Pancreas (tissue), 10 donors: ENCODE data around the gene COX7A1. TPM values are rescaled to one million over a fixed set of nuclear protein-coding genes. Genes with fewer than 3 reads are reported as not detected.
"Not testable (repeated sequence)": the region's sequence is repeated elsewhere in the genome, so short reads cannot be mapped to it uniquely, and the experiment has no call there.

ENCODE experiments used
- ATAC-seq, 4 donors: fragments of 200-7000 bp; cut with Tn5 transposase; one replicate each; pipeline versions ENCODE4 v1.8.0 to v1.9.1; 2020; ENCODE audit warnings: mild to moderate bottlenecking in 4 of 4, moderate library complexity in 4 of 4
- DNase-seq, 6 donors: peaks; one replicate each; pipeline ENCODE4 v3.0.0-alpha.2; 2020
- FAIRE-seq: peaks from 2 replicates; lab custom pipeline; 2012; peaks lifted over from hg19 to GRCh38; lab: Jason Lieb, UNC
- H3K27ac ChIP-seq, 4 donors: fragments of 200-600 bp; sonication (generic); 1 replicate in 3 of 4; 2 replicates in 1 of 4; pipeline versions ENCODE4 v1.5.0 to v1.8.0; 2020
- H3K27me3 ChIP-seq, 4 donors: fragments of 200-600 bp; one replicate each; pipeline ENCODE4 v1.8.0; 2021
- H3K36me3 ChIP-seq, 3 donors: fragments of 200-600 bp; sonication (generic) in 1 of 3; one replicate each; pipeline versions ENCODE4 v1.5.0 to v1.8.0; 2020 to 2021
- H3K4me1 ChIP-seq, 3 donors: fragments of 200-600 bp; one replicate each; pipeline ENCODE4 v1.8.0; 2021
- H3K4me3 ChIP-seq, 4 donors: fragments of 200-600 bp; sonication (generic) in 2 of 4; one replicate each; pipeline versions ENCODE4 v1.5.0 to v1.8.0; 2020 to 2021
- H3K9me3 ChIP-seq, 4 donors: fragments of 200-600 bp; one replicate each; pipeline ENCODE4 v1.8.0; 2021
- WGBS, 2 donors: extraction: QIAGEN DNeasy Blood & Tissue Kit; methylation state at CpG; one replicate each; pipeline ENCODE4 v1.1.7; 2013; 5-methylcytosine and 5-hydroxymethylcytosine counted together
- intact Hi-C, 3 donors: fragments of 100-400 bp; cut with DNase I; formaldehyde crosslinking; loops; one replicate each; pipeline versions ENCODE4 v1.11.1 to v1.14.2; 2022
- polyA plus RNA-seq, 2 donors: library from polyadenylated mRNA; stranded (reverse); fragments of 200-250 nt; gene quantifications; one replicate each; pipeline ENCODE4 v1.2.3, GENCODE V29; 2013
- total RNA-seq, 6 donors: library from RNA; stranded (reverse); fragmentation: NEBNext Ultra II Directional in 4 of 6; extraction: Animal tissue kit (Norgen Biotek cat#: 25700) in 4 of 6; gene quantifications; one replicate each; pipeline versions ENCODE4 v1.2.1 to v1.2.4, GENCODE V29; 2021 to 2023
- TF ChIP-seq, protein P1 (sequence below), 4 donors: fragments of 200-600 bp; sonication (generic) in 3 of 4; IDR thresholded peaks; one replicate each; pipeline versions ENCODE4 v1.5.0 to v1.8.0; 2021; ENCODE audit warnings: antibody characterized with exemption in 4 of 4
- donor health status: healthy with polysubstance abuse.
- donor health status: DM: no; HTN: no; CAD: no; lungs with moderate emphysema.
- donor health status: DM: no; HTN: no; CAD: no.
- donor health status: control.
- donor health status: control.
- donor health status: Bipolar disorder and iron deficiency.
- donor health status: DM: yes; HTN: yes; CAD: no.
- donor health status: DM: no; HTN: no; CAD: no.
- donor health status: DM: no; HTN: no; CAD: no.
- donor health status: DM: yes; HTN: yes; CAD: no.

The COX7A1 gene
- total and polyA plus RNA-seq, 8 donors: 4.1 to 31.0 (median 15.1) TPM

DNA sequence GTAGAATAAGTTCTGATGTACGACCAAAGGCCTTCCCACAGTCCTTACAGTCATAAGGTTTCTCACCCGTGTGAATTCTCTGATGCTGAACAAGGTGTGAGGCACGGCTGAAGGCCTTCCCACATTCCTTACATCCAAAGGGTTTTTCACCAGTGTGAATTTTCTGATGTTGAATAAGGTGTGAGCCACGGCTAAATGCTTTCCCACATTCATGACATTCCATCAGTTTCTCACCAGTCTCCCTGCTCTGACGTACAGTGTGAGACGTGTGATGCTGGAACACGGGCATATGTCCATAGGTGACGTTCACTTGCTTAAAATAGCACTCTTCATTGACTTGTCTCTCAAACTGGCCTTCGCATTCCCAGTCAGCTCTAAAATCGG, 31.0 kb upstream of the COX7A1 start:
- WGBS, 2 donors: 84 to 88% methylated on average over 10 of the region's 10 CpGs
- TF ChIP-seq, protein P1, sequence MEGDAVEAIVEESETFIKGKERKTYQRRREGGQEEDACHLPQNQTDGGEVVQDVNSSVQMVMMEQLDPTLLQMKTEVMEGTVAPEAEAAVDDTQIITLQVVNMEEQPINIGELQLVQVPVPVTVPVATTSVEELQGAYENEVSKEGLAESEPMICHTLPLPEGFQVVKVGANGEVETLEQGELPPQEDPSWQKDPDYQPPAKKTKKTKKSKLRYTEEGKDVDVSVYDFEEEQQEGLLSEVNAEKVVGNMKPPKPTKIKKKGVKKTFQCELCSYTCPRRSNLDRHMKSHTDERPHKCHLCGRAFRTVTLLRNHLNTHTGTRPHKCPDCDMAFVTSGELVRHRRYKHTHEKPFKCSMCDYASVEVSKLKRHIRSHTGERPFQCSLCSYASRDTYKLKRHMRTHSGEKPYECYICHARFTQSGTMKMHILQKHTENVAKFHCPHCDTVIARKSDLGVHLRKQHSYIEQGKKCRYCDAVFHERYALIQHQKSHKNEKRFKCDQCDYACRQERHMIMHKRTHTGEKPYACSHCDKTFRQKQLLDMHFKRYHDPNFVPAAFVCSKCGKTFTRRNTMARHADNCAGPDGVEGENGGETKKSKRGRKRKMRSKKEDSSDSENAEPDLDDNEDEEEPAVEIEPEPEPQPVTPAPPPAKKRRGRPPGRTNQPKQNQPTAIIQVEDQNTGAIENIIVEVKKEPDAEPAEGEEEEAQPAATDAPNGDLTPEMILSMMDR (IDR thresholded peaks at IDR 0.05): no peak
- Histone ChIP-seq H3K9me3 (no peaks in the 10 kb centered on the region), H3K36me3 (peaks cover 0 to 8% (median 4%) of the 10 kb centered on the region in 3 donors), H3K27me3 (no peaks in the 10 kb centered on the region), H3K4me1 (no peaks in the 10 kb centered on the region), H3K27ac (no peak overlapping the region), H3K4me3 (no peak overlapping the region)
- intact Hi-C loops: no loop called here
- FAIRE-seq: no peak
- no peak for DNase-seq
- ATAC-seq: no peak

- ATAC-seq: no peak
- no peak overlapping the region for H3K4me3 ChIP-seq
- peaks cover 0 to 8% (median 4%) of the 10 kb centered on the region in 3 donors for H3K36me3 ChIP-seq
- no peak for FAIRE-seq
- TF ChIP-seq, protein P1 (IDR thresholded peaks at IDR 0.05): no peak
- no peak for DNase-seq
- no peaks in the 10 kb centered on the region for H3K4me1 ChIP-seq
- WGBS, 2 donors: 85% methylated on average over 17 of the region's 17 CpGs
- no peak overlapping the region for H3K27ac ChIP-seq
- H3K9me3 ChIP-seq: no peaks in the 10 kb centered on the region
- intact Hi-C loops: no loop called here
- H3K27me3 ChIP-seq: no peaks in the 10 kb centered on the region
These were observed 30.5 kb upstream of the COX7A1 start for GRCh38 chr19:36182612-36183244.

DNA sequence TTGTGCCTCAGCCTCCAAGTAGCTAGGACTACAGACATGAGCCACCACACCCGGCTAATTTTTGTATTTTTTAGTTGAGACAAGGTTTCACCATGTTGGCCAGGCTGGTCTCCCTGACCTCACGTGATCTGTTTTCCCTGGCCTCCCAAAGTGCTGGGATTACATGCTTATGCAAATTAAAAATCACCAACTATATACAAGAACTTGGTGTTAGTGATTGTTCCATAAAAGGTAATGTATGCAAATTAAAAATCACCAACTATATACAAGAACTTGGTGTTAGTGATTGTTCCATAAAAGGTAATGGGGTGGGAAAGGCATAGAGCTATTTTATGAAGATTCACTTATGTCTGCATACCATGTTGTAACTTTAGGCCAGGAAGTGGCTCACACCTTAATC, 26.8 kb upstream of the COX7A1 start:
- H3K4me3 ChIP-seq, H3K27ac ChIP-seq, ATAC-seq, FAIRE-seq, H3K27me3 ChIP-seq, DNase-seq, H3K36me3 ChIP-seq, intact Hi-C loops, H3K4me1 ChIP-seq, H3K9me3 ChIP-seq: not testable (repeated sequence)
- WGBS, 2 donors: 36 to 65% methylated on average over 2 of the region's 2 CpGs

DNA sequence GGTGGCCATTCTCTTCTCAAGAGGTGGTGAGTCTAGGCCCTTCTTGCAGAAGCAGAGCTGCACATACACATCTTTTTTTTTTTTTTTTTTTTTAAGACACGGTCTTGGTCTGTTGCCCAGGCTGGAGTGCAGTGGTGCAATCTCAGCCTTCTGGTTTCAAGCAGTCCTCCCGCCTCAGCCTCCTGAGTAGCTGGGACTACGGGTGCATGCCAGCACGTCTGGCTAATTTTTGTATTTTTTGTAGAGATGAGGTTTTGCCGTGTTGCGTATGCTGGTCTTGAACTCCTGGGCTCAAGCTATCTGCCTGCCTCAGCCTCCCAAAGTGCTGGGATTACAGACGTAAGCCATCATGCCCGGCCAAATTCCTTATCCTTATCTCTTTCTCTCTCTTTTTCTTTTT, 21.6 kb upstream of the COX7A1 start:
- intact Hi-C loops: loop anchor here in 1 of 3 donors (5.0 kb wide), 1 partner anchor 47 kb away; no protein-coding TSS in a partner anchor
- not testable (repeated sequence) for FAIRE-seq

DNA sequence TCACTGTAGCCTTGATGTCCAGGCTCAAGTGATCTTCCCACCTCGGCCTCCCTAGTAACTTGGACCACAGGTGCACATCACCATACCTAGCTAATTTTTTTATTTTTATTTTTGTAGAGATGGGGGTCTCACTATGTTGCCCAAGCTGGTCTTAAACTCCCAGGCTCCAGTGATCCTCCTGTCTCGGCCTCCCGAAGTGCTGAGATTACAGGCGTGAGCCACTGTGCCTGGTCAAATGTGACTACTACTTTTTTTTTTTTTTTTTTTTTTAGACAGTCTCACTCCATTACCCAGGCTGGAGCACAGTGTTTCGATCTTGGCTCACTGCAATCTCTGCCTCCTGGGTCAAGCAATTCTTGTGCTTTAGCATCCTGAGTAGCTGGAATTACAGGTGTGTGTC, 20.6 kb upstream of the COX7A1 start:
- Histone ChIP-seq H3K36me3 (no peaks in the 10 kb centered on the region), H3K27me3 (no peaks in the 10 kb centered on the region), H3K4me1 (peaks cover 0 to 5% (median 0%) of the 10 kb centered on the region in 3 donors), H3K27ac (no peak overlapping the region), H3K9me3 (no peaks in the 10 kb centered on the region), H3K4me3 (no peak overlapping the region)
- TF ChIP-seq, protein P1 (IDR thresholded peaks at IDR 0.05): no peak
- intact Hi-C loops: loop anchor here in 1 of 3 donors (5.0 kb wide), 1 partner anchor 46 kb away; no protein-coding TSS in a partner anchor
- ATAC-seq (no peak), DNase-seq (no peak), FAIRE-seq (no peak)
- WGBS, 2 donors: 69 to 83% methylated on average over 5 of the region's 5 CpGs

More for the DNA sequence above, 21.6 kb upstream of the COX7A1 start:
- H3K27me3 ChIP-seq, H3K36me3 ChIP-seq, ATAC-seq, H3K4me1 ChIP-seq, H3K9me3 ChIP-seq, H3K27ac ChIP-seq, H3K4me3 ChIP-seq, DNase-seq: not testable (repeated sequence)
- WGBS, 2 donors: 66 to 72% methylated on average over 7 to 8 of the region's 8 CpGs
